ENCODE results near the gene COG7.

The COG7 gene

DNA sequence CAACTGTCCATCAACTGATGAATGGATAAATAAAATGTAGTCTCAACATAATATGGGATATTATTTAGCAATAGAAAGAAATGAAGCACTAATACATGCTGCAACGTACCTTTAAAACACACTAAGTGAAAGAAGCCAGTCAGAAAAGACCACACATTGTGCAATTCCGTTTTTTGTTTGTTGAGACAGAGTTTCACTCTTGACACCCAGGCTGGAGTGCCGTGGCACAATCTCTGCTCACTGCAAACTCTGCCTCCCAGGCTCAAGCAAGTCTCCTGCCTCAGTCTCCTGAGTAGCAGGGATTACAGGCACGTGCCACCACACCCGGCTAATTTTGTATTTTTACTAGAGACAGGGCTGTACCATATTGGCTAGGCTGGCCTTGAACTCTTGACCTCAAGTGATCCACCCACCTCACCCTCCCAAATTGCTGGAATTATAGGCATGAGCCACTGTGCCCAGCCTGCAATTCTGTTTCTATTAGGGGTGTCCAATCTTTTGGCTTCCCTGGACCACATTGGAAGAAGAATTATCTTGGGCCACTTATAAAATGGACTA lies 110.8 kb downstream of the COG7 start:
- no peak for DNase-seq (ENCODE audit: low read depth)
- no peak overlapping the region for H3K4me3 ChIP-seq (ENCODE audit: low read length)
- TF ChIP-seq, protein P1, sequence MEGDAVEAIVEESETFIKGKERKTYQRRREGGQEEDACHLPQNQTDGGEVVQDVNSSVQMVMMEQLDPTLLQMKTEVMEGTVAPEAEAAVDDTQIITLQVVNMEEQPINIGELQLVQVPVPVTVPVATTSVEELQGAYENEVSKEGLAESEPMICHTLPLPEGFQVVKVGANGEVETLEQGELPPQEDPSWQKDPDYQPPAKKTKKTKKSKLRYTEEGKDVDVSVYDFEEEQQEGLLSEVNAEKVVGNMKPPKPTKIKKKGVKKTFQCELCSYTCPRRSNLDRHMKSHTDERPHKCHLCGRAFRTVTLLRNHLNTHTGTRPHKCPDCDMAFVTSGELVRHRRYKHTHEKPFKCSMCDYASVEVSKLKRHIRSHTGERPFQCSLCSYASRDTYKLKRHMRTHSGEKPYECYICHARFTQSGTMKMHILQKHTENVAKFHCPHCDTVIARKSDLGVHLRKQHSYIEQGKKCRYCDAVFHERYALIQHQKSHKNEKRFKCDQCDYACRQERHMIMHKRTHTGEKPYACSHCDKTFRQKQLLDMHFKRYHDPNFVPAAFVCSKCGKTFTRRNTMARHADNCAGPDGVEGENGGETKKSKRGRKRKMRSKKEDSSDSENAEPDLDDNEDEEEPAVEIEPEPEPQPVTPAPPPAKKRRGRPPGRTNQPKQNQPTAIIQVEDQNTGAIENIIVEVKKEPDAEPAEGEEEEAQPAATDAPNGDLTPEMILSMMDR (conservative IDR thresholded peaks at IDR 0.05; ENCODE audit: low read depth, low read length), result no peak

DNA sequence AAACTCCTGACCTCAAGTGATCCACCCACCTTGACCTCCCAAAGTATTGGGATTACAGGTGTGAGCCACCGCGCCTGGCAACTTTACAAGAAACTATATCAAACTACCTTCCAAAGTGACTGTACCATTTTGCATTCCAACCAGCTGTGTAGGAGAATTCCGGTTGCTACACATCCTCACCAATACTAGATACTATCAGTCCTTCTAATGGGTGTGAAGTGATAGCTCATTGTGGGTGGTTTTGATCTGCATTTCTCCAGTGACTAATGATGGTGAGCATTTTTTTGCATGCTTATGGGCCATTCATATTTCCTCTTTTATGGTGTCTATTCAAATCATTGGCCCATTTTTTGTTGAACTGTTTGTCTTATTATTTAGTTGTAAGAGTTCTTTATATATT lies 113.2 kb downstream of the COG7 start:
- no peak overlapping the region for H3K4me3 ChIP-seq (ENCODE audit: low read length)
- no peak for DNase-seq (ENCODE audit: low read depth)
- TF ChIP-seq, protein P1 (conservative IDR thresholded peaks at IDR 0.05; ENCODE audit: low read depth, low read length), result no peak

Measured in retinal pigment epithelial cell (primary cell).